Neural progenitor cell (in vitro differentiated cells): Measurements from ENCODE around the gene GABPB2.

ENCODE experiments used
- CTCF ChIP-seq: fragments of 200-600 bp; sonication (generic); IDR thresholded peaks from 2 replicates; pipeline ENCODE4 v1.5.1; 2017; ENCODE audit warnings: antibody characterized with exemption, mild to moderate bottlenecking
- EZH2 ChIP-seq: fragments of 200-600 bp; sonication (generic); IDR thresholded peaks from 2 replicates; pipeline ENCODE4 v1.6.1; 2017; ENCODE audit warnings: antibody characterized with exemption, mild to moderate bottlenecking, moderate library complexity
- EZH2phosphoT487 ChIP-seq: fragments of 200-600 bp; sonication (generic); IDR thresholded peaks from 2 replicates; pipeline ENCODE4 v1.6.1; 2017; ENCODE audit warnings: antibody characterized with exemption

GRCh38 chr1:151036356-151036755, 34.2 kb upstream of the GABPB2 start, which contains the start of gene BNIPL:
- TF ChIP-seq CTCF (no peak), EZH2 (no peak), EZH2phosphoT487 (no peak)
